GM19025 (cell line): ENCODE data around the gene KLK12.
"Not testable (repeated sequence)": the region's sequence is repeated elsewhere in the genome, so short reads cannot be mapped to it uniquely, and the experiment has no call there.

Experiments used
- ATAC-seq: cut with Tn5 transposase; IDR thresholded peaks from one replicate; pipeline ENCODE4 v1.9.1; 2021; ENCODE audit warnings: mild to moderate bottlenecking, low read depth, moderate library complexity; ENCODE audit not compliant: unreplicated experiment

The KLK12 gene

DNA sequence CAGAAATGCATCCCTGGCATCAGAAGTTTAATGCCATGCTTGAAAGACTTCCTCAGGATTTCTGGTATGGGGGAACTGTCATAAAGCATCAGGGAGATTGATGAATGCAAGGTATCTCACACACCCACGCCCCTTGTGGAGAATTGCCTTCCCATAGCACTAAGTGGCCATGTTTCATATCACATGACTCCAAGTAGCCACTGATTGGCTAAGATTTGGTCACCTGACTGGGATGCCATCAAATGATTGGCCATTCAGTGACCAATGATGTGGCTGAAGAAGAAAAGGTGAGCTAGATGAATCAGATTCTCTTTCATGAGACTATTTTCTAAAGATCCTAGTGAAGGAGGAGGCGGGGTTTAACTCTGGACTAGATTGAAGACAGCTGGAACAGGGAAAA, 40.7 kb downstream of the KLK12 start:
- no peak for ATAC-seq

- ATAC-seq: no peak
Measured at GRCh38 chr19:50992666-50993035, 42.2 kb downstream of the KLK12 start.

- ATAC-seq: not testable (repeated sequence)
Measured at GRCh38 chr19:50984416-50984815, 50.4 kb downstream of the KLK12 start.

DNA sequence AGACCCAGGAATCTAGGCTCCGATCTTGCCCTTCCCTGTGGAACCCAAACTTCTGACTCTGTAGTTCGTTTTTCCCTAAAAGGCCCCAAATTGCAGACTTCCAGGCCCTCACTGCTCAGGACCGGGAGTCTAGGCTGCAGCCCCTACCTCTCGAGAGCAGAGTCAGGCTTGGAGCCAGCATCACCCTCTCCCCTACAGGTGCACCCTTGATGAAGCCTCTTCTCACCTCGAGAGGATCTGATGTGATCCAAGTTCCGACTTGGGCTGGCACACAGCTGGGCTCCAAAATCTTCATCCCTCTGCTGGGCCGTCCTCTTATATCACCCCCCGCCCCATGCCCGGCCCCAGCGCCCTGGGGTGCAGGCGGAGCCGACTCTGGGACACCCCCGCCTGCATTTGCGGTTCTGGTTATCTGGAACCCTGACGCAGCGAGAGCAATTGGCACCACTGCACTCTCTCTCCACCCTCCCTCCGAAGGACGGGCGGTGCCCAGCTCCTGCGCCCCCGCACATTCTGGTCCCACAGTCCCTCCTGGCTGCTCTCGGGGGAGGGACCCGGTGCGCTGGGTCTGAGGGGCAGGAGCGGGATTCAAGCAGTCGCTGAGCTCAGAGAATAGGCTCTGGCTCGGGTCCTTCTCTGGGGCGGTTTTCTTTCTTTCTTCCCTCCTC, 51.0 kb downstream of the KLK12 start, which contains the start of gene KLK7:
KLK7 (minus strand) TSS at position 293 of the 668 bp plus-strand sequence. CDS start 1,518 bp downstream, outside the sequence.
- no peak for ATAC-seq

DNA sequence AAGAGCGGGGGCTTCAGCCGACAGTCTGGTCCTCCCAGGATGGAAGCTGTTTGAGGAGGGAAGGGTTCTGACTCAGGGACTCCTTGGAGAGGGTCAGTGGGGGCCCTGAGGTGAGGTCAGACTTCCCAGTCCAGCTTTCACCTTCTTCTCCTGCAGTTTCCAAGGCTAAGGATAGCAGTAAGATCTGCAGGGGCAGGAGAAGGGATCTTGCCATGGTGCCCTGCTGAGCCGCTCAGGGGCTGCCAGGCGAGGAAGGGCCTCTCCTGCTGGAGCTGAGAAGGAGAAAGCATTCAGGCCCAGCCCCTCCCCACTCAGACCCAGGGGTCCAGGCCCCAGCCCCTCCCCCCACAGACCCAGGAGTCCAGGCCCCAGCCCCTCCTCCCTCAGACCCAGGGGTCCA, 52.6 kb downstream of the KLK12 start:
- ATAC-seq: no peak

DNA sequence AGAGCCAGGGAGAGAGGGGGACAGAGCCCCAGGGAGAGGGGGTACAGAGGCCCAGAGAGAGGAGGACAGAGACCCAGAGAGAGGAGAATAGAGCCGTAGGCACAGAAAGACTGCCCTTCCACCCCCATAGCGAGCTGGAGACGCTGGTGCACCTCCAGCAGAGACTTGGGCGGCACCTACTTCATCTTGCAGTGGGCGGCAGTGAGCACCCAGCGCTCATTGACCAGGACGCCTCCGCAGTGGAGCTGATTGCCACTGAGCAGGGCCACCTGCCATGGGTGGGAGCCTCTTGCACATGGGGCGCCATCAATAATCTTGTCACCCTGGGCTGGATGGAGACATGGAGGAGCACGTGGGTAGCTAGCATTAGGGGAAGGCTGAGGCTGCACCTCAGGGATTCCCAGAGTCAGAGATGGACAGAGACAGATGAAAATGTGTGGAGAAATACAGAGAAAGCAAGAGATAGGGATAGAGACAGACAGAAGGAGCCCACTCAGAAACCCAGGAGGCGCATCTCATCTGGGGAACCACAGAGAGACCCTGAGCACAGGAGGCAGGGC, 53.1 kb downstream of the KLK12 start:
- no peak for ATAC-seq

GRCh38 chr19:50980208-50980607, 54.6 kb downstream of the KLK12 start:
- ATAC-seq: no peak

DNA sequence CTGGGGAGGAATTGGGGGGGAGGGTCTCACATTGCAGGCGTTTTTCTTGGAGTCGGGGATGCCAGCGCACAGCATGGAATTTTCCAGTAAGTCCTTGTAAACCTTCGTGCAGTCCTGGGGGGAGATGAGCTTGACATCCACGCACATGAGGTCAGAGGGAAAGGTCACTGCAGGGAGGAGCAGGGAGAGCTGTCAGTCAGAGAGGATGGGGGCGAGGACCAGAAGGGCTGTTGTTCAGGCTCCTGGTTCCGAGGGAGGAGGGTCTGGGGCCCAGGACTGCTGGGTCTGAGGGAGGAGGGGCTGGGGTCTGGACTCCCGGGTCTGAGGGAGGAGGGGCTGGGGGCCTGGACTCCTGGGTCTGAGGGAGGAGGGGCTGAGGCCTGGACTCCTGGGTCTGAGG, 55.0 kb downstream of the KLK12 start:
- no peak for ATAC-seq
